Sigmoid colon (tissue), 7 donors: ENCODE data around the gene PLCB2. TPM values are rescaled to one million over a fixed set of nuclear protein-coding genes. Genes with fewer than 3 reads are reported as not detected.

Source experiments
- DNase-seq: peaks from one replicate; pipeline ENCODE4 v3.0.0-alpha.2; 2019
- H3K27ac ChIP-seq, 4 donors: fragments of 200-600 bp; sonication (generic); one replicate each; pipeline ENCODE4 v1.5.1; 2016 to 2019; ENCODE audit warnings: mild to moderate bottlenecking in 1 of 4
- H3K27me3 ChIP-seq, 3 donors: fragments of 200-600 bp; sonication (generic); one replicate each; pipeline ENCODE4 v1.5.1; 2019; ENCODE audit warnings: mild to moderate bottlenecking in 1 of 3
- H3K36me3 ChIP-seq, 4 donors: fragments of 200-600 bp; sonication (generic); one replicate each; pipeline ENCODE4 v1.5.1; 2016 to 2019
- H3K4me1 ChIP-seq, 4 donors: fragments of 200-600 bp; sonication (generic); one replicate each; pipeline ENCODE4 v1.5.1; 2017 to 2019
- H3K4me3 ChIP-seq, 4 donors: fragments of 200-600 bp; sonication (generic); one replicate each; pipeline ENCODE4 v1.5.1; 2017 to 2019; ENCODE audit warnings: mild to moderate bottlenecking in 2 of 4, moderate library complexity in 1 of 4
- H3K9me3 ChIP-seq, 4 donors: fragments of 200-600 bp in 3 of 4; sonication (generic) in 3 of 4; one replicate each; pipeline versions ENCODE4 v1.5.1 to v1.6.1; 2013 to 2019
- CTCF ChIP-seq, 4 experiments: fragments of 450-650 bp in 3 of 4; fragments of 200-600 bp in 1 of 4; IDR thresholded peaks; one replicate each; pipeline ENCODE4 v1.5.1; 2016 to 2019; ENCODE audit warnings: antibody characterized with exemption in 4 of 4, mild to moderate bottlenecking in 3 of 4, moderate library complexity in 2 of 4
- EP300 ChIP-seq, 4 donors: sonication (generic); formaldehyde crosslinking; IDR thresholded peaks; one replicate each; pipeline ENCODE4 v1.6.1; 2017; ENCODE audit warnings: antibody characterized with exemption in 4 of 4
- POLR2A ChIP-seq, 2 donors: fragments of 450-650 bp; IDR thresholded peaks; one replicate each; pipeline ENCODE4 v1.6.1; 2016; ENCODE audit warnings: antibody characterized with exemption in 2 of 2, mild to moderate bottlenecking in 2 of 2, moderate library complexity in 2 of 2
- POLR2AphosphoS5 ChIP-seq, 4 donors: sonication (generic); formaldehyde crosslinking; IDR thresholded peaks; one replicate each; pipeline ENCODE4 v1.6.1; 2017; ENCODE audit warnings: antibody characterized with exemption in 4 of 4
- WGBS, 2 donors: extraction: QIAGEN DNeasy Blood & Tissue Kit; methylation state at CpG; one replicate each; pipeline ENCODE4 v1.1.7; 2013; 5-methylcytosine and 5-hydroxymethylcytosine counted together
- intact Hi-C: fragments of 100-400 bp; cut with DNase I; formaldehyde crosslinking; loops from one replicate; pipeline ENCODE4 v1.15.1; 2023
- polyA plus RNA-seq, 3 donors: library from polyadenylated mRNA; stranded (reverse); fragments of 200-250 nt; gene quantifications; one replicate each; pipeline ENCODE4 v1.2.3, GENCODE V29; 2013
- total RNA-seq, 4 donors: library from RNA; depleted of rRNA; stranded (reverse); fragments of >200 nt; gene quantifications; one replicate each; pipeline ENCODE4 v1.1.0, GENCODE V29; 2016
- donor health status: healthy with polysubstance abuse.
- donor health status: Bipolar disorder and iron deficiency.
- donor health status: healthy.

The PLCB2 gene
- total and polyA plus RNA-seq, 7 donors, result 2.4 to 27.5 (median 7.2) TPM

- TF ChIP-seq POLR2A (IDR thresholded peaks at IDR 0.05) (no peak), CTCF (IDR thresholded peaks at IDR 0.05) (no peak), POLR2AphosphoS5 (IDR thresholded peaks at IDR 0.05) (no peak), EP300 (IDR thresholded peaks at IDR 0.05) (no peak)
- Histone ChIP-seq H3K9me3 (no peaks in the 10 kb centered on the region), H3K27ac (peak overlapping the region in 2 of 4 donors; percentile 1 to 5), H3K4me1 (peaks cover 0 to 48% (median 46%) of the 10 kb centered on the region in 4 donors), H3K27me3 (no peaks in the 10 kb centered on the region), H3K4me3 (no peak overlapping the region), H3K36me3 (no peaks in the 10 kb centered on the region)
- intact Hi-C loops, result loop anchor here (2.0 kb wide), 1 partner anchor 75 kb away; no protein-coding TSS in a partner anchor
- 38 to 77% methylated on average over 10 of the region's 10 CpGs for WGBS, 2 donors
- DNase-seq, result no peak
Observed at GRCh38 chr15:40345225-40345866, 37.6 kb upstream of the PLCB2 start.

DNA sequence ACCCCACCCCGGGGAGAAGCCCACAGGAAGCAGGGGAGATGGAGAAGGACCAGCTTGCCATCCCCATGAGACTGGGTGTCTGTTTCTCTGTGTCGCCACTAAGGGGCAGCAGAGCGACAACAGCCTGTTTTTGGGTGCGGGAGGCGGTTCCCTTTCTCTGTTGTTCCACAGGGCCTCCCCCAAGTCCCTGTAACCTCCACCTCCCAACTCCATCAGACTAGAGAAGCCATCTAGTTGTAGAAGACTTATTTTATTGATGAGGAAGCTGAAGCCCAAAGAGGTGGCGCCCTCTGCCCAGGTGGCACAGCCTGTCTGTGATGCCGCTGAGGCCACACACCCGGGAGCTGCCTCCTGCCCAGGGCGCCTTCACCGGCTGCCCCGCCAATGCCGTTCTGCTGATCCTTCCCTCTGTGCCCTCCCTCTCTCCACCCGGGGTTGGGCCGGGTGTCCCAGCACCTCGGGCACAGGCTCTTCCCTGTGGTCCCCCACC is 36.9 kb upstream of the PLCB2 start:
- intact Hi-C loops, result loop anchor here (1.0 to 2.0 kb wide), 2 partner anchors 24 to 76 kb away; no protein-coding TSS in a partner anchor
- 7 to 29% methylated on average over 15 of the region's 15 CpGs for WGBS, 2 donors
- H3K4me1 ChIP-seq, result peaks cover 0 to 54% (median 52%) of the 10 kb centered on the region in 4 donors
- H3K27ac ChIP-seq, result peak overlapping the region in 2 of 4 donors; percentile 99
- H3K4me3 ChIP-seq, result no peak overlapping the region
- no peaks in the 10 kb centered on the region for H3K27me3 ChIP-seq
- H3K9me3 ChIP-seq, result no peaks in the 10 kb centered on the region
- TF ChIP-seq CTCF (IDR thresholded peaks at IDR 0.05), result peak; percentile 66 to 91 (median 80)
- TF ChIP-seq POLR2AphosphoS5 (IDR thresholded peaks at IDR 0.05), result no peak
- TF ChIP-seq EP300 (IDR thresholded peaks at IDR 0.05), result no peak
- no peaks in the 10 kb centered on the region for H3K36me3 ChIP-seq
- peak; percentile 83 for DNase-seq

DNA sequence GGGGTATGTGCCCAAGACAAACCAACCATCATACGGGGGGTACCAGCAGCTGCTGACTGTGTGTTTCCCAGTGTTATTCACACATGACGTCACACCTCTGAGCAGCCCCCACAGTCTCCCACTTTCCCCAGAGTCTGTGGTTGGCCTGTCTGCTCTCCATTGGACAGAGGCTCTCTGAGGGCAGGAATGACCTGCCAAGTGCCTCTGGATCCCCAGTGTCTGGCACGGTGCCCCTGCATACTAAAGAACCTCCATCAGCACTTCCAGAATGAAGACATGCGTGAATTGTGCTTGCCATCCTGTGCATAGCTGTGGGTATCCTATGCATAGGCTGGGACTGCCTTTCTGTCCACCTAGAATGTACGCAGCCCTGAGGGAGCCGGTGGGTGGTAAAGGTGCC is 36.5 kb upstream of the PLCB2 start:
- WGBS, 2 donors, result 39 to 48% methylated on average over 6 of the region's 6 CpGs
- Histone ChIP-seq H3K4me1 (peaks cover 0 to 59% (median 57%) of the 10 kb centered on the region in 4 donors), H3K27me3 (no peaks in the 10 kb centered on the region), H3K36me3 (no peaks in the 10 kb centered on the region), H3K4me3 (no peak overlapping the region), H3K27ac (peak overlapping the region; percentile 43 to 99 (median 99)), H3K9me3 (no peaks in the 10 kb centered on the region)
- intact Hi-C loops, result loop anchor here (1.0 to 2.0 kb wide), 2 partner anchors 24 to 77 kb away; no protein-coding TSS in a partner anchor
- TF ChIP-seq POLR2AphosphoS5 (IDR thresholded peaks at IDR 0.05) (no peak), CTCF (IDR thresholded peaks at IDR 0.05) (no peak), POLR2A (IDR thresholded peaks at IDR 0.05) (no peak), EP300 (IDR thresholded peaks at IDR 0.05) (no peak)
- peak; percentile 69 for DNase-seq

GRCh38 chr15:40343512-40343911 is 35.8 kb upstream of the PLCB2 start:
- no peaks in the 10 kb centered on the region for H3K27me3 ChIP-seq
- peak overlapping the region; percentile 65 to 99 (median 99) for H3K27ac ChIP-seq
- TF ChIP-seq EP300 (IDR thresholded peaks at IDR 0.05) (no peak), POLR2AphosphoS5 (IDR thresholded peaks at IDR 0.05) (peak in 1 of 4 donors; percentile 29)
- 81 to 86% methylated on average over 10 of the region's 10 CpGs for WGBS, 2 donors
- H3K4me3 ChIP-seq, result no peak overlapping the region
- no peak for DNase-seq
- H3K4me1 ChIP-seq, result peaks cover 0 to 66% (median 64%) of the 10 kb centered on the region in 4 donors
- no peaks in the 10 kb centered on the region for H3K36me3 ChIP-seq
- no peaks in the 10 kb centered on the region for H3K9me3 ChIP-seq
- intact Hi-C loops, result loop anchor here (2.0 kb wide), 1 partner anchor 61 kb away; the partner anchor contains the start of gene IVD
